ENCODE data around the gene OAF. TPM values are rescaled to one million over a fixed set of nuclear protein-coding genes. Genes with fewer than 3 reads are reported as not detected.
"Not testable (repeated sequence)": the region's sequence is repeated elsewhere in the genome, so short reads cannot be mapped to it uniquely, and the experiment has no call there.

Gene OAF
- total RNA-seq, 1 experiment from 2014 or later: 11.6 TPM

DNA sequence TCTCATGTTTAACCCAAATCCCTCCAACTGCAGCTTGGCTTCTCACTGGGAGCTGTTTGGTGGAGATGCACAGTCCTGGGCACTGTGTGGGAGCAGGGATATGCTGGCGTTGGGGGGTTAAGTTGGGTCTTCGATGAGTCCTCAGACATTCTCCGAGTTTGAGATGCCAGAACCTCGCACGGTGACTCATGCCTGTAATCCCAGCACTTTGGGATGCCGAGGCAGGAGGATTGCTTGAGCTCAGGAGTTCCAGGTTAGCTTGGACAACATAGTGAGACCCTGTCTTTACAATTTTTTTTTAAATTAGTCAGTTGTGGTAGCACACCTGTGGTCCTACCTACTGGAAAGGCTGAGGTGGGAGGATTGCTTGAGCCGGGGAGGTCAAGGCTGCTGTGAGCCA lies 49.8 kb downstream of the OAF start:
- Histone ChIP-seq H3K27me3 (ENCODE audit: control insufficient read depth, insufficient read depth, low read length) (peaks cover 10% of the 10 kb centered on the region), H3K36me3 (replicated peaks; ENCODE audit: control insufficient read depth, insufficient read depth, low read length) (no peaks in the 10 kb centered on the region), H3K4me3 (ENCODE audit: insufficient read depth, low read depth, low read length) (no peak overlapping the region)
- no peak for DNase-seq

DNA sequence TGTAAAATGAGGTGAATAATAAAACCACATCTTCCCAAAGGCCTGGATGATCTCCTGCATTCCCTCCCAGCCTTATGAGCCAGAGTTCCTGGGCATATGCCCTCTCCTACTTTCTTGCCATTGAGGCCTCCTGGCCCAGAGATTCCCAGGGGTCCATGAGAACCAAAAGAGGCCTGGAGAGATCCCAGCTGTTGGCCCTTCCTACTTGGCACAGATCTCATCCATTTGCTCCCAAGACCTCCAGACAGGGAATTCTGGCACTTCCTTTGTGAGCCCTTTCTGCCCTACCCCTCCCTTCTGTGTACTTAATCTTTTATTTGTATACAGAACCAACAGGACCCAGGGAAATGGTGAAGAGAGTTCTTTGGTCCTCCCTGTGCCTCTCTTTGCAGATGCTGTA lies 50.5 kb downstream of the OAF start:
- DNase-seq: no peak
- H3K4me3 ChIP-seq (ENCODE audit: insufficient read depth, low read depth, low read length): no peak overlapping the region
- peaks cover 4% of the 10 kb centered on the region for H3K27me3 ChIP-seq (ENCODE audit: control insufficient read depth, insufficient read depth, low read length)

DNA sequence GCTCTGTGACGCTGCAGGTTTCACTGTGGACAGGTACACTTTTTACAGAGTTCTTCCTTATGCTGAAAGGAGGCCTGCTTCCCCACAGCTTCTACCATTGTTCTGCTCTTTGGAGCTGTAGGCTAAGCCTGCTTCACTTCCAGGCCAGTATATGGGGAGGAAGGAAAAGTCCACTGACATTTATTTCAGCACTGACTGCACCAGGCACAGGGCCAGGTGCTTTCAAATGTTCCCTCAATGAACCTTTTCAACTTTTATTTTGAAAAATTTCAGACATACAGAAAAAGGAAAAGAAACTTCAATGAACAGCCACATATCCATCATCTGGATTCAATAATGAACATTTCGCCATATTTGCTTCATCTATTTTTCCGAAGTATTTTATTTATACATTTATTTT lies 51.1 kb downstream of the OAF start:
- no peaks in the 10 kb centered on the region for H3K36me3 ChIP-seq (replicated peaks; ENCODE audit: control insufficient read depth, insufficient read depth, low read length)
- peaks cover 2% of the 10 kb centered on the region for H3K27me3 ChIP-seq (ENCODE audit: control insufficient read depth, insufficient read depth, low read length)
- H3K4me3 ChIP-seq (ENCODE audit: insufficient read depth, low read depth, low read length): no peak overlapping the region
- DNase-seq: no peak

More for the DNA sequence above, 50.5 kb downstream of the OAF start:
- H3K36me3 ChIP-seq (replicated peaks; ENCODE audit: control insufficient read depth, insufficient read depth, low read length): no peaks in the 10 kb centered on the region

DNA sequence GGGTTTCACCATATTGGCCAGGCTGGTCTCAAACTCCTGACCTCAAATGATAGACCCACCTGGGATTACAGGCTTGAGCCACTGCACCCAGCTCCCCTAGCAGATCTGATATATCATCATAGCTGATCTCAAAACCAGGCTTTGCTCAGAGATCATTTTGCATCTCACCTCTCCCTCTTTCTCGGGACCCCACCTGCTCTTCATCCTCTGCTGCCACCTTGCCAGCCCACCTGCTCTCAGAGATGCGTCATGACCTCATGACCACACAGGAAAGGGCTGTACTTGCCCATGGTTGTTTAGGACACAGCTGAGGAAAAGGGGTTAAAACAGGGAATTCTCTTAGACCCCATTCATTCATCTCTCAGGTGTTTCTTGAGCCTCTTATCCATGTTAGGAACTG lies 56.5 kb downstream of the OAF start:
- DNase-seq: no peak

DNA sequence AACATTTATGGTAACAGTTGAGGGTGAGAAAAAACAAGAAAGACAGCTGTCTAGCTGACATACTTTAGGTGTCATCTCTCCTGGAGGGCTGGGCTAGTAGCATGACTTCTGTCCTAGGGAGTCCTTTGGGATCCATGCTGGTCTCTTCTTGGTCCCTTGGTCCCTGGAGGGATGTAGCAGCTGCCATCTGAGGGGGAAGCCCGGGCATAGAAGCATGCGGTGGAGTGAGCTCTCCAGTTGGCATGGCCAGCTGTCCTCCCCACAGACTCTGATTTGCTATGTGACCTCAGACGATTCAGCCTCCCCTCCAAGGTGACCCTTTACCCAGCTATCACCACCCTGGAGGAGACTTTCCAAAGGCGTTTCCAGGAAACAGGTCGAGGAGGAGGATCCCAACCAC lies 57.9 kb downstream of the OAF start:
- no peak for DNase-seq
- Histone ChIP-seq H3K36me3 (replicated peaks; ENCODE audit: control insufficient read depth, insufficient read depth, low read length) (no peaks in the 10 kb centered on the region), H3K4me3 (ENCODE audit: insufficient read depth, low read depth, low read length) (no peak overlapping the region), H3K27me3 (ENCODE audit: control insufficient read depth, insufficient read depth, low read length) (no peaks in the 10 kb centered on the region)

More for the DNA sequence above, 56.5 kb downstream of the OAF start:
- no peaks in the 10 kb centered on the region for H3K36me3 ChIP-seq (replicated peaks; ENCODE audit: control insufficient read depth, insufficient read depth, low read length)
- H3K27me3 ChIP-seq (ENCODE audit: control insufficient read depth, insufficient read depth, low read length): no peaks in the 10 kb centered on the region
- no peak overlapping the region for H3K4me3 ChIP-seq (ENCODE audit: insufficient read depth, low read depth, low read length)

DNA sequence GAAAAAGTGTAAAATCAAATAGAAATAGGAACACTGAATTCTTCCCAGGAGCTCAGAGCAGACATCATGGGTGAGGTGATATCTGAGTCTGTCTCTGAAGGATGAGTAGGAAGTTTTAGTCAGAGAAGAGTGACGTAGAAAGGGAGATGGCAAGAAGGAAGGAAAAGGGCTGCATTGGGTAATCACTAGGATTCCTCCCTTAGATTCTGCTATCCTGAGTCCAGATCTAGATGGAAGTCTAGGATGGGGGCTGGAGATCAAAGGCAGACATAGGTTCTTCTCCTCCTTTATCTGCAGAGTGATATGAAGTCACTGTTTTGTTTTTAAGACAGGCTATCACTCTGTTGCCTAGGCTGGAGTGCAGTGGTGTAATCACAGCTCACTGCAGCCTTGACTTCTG lies 59.6 kb downstream of the OAF start:
- no peaks in the 10 kb centered on the region for H3K36me3 ChIP-seq (replicated peaks; ENCODE audit: control insufficient read depth, insufficient read depth, low read length)
- H3K4me3 ChIP-seq (ENCODE audit: insufficient read depth, low read depth, low read length): no peak overlapping the region
- no peak for DNase-seq
- no peaks in the 10 kb centered on the region for H3K27me3 ChIP-seq (ENCODE audit: control insufficient read depth, insufficient read depth, low read length)

DNA sequence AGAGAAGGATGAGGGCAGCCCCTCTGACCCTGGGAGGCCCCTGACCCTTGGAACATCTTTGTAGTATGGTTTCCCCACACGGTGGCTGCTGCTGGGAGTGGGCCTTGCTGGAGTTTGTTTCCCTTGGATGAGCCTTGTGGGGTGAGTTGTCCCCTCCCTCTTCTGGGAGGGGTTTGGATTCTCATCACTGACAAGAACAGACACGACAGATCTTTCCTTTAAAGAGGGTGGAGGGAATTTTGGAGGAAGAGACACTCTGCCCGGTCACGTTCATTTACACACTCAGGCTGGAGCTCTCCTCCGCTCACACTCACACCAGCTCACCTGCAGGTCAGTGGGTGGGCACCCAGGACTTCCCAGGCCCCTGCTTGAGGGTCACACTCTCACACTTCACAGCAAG lies 60.8 kb downstream of the OAF start:
- no peak overlapping the region for H3K4me3 ChIP-seq (ENCODE audit: insufficient read depth, low read depth, low read length)

DNA sequence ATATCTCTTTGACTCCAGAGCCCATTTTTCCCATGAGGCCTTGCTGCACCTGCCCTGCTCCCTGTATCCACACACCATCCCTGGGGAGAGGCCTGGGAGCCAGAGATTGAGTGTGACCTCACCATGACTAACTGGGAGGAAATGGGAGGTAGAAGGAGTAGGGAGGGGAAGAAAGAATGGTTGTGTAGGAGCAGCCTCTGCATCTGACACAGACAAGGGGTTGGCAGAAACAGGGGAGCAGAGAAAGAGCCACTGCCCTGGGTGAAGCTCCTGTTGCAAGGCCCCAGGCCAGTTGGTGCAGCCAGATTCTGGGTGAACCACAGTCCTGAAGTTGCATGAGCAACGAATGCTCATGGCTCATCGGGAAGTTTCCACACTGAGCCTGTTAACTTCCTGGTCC lies 61.5 kb downstream of the OAF start:
- Histone ChIP-seq H3K27me3 (ENCODE audit: control insufficient read depth, insufficient read depth, low read length) (no peaks in the 10 kb centered on the region), H3K36me3 (replicated peaks; ENCODE audit: control insufficient read depth, insufficient read depth, low read length) (no peaks in the 10 kb centered on the region), H3K4me3 (ENCODE audit: insufficient read depth, low read depth, low read length) (no peak overlapping the region)
- no peak for DNase-seq

More for the DNA sequence above, 60.8 kb downstream of the OAF start:
- H3K27me3 ChIP-seq (ENCODE audit: control insufficient read depth, insufficient read depth, low read length): no peaks in the 10 kb centered on the region
- no peak for DNase-seq
- H3K36me3 ChIP-seq (replicated peaks; ENCODE audit: control insufficient read depth, insufficient read depth, low read length): no peaks in the 10 kb centered on the region

DNA sequence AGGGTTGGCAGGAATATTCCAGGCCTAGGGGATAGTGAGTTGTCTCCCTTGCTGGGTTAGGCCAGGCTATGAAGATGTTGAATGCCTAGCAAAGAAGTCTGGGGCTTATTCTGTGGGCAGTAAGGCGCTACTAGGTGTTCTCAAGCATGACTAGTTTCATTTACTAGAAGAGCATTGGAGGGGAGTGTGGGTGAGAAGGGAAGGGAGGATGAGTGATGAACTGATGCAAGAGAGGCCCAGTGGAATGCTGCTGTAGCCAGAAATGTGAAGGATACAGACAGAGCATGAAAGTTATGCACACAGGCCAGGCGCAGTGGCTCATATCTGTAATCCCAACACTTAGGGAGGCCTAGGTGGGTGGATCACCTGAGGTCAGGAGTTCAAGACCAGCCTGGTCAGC lies 62.6 kb downstream of the OAF start:
- no peaks in the 10 kb centered on the region for H3K27me3 ChIP-seq (ENCODE audit: control insufficient read depth, insufficient read depth, low read length)
- no peak for DNase-seq
- H3K36me3 ChIP-seq (replicated peaks; ENCODE audit: control insufficient read depth, insufficient read depth, low read length): no peaks in the 10 kb centered on the region
- no peak overlapping the region for H3K4me3 ChIP-seq (ENCODE audit: insufficient read depth, low read depth, low read length)

DNA sequence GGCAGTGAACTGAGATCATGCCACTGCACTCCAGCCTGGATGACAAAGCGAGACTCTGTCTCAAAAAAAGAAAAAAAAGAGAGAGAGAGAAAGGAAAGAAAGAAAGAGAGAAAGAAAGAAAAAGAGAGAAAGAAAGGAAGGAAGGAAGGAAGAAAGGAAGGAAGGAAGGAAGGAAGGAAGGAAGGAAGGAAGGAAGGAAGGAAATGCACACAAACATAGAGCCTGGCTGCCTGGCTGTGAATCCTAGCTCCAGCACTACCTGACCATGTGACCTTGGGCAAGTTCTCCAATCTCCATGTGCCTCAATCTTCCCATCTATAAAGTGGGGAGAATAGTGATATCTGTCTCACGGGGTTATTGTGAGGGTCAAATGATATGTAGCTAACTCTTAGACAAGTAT lies 63.1 kb downstream of the OAF start:
- DNase-seq; H3K27me3 ChIP-seq (ENCODE audit: control insufficient read depth, insufficient read depth, low read length); H3K36me3 ChIP-seq (replicated peaks; ENCODE audit: control insufficient read depth, insufficient read depth, low read length); H3K4me3 ChIP-seq (ENCODE audit: insufficient read depth, low read depth, low read length): not testable (repeated sequence)

DNA sequence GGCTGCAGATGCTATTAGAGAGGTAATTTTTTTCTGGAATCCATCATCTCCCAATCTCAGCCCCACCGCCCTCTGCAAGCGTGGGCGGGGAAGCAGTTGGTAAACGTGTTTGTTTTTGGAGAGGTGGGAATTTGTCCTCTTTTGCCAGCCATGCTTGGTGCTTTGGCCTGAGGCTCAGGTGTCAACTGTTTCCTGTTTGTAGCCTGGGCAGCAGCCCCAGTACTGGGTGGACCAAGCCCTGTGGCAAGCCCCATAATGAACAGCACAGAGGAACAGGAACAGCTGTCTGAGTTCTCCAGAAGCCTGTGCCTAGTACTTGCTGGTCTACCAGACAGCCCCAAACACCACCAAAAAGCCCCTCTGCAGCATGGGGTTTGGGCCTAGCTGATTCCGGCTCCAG lies 68.7 kb downstream of the OAF start:
- no peak for DNase-seq
- no peaks in the 10 kb centered on the region for H3K27me3 ChIP-seq (ENCODE audit: control insufficient read depth, insufficient read depth, low read length)
- H3K4me3 ChIP-seq (ENCODE audit: insufficient read depth, low read depth, low read length): no peak overlapping the region
- no peaks in the 10 kb centered on the region for H3K36me3 ChIP-seq (replicated peaks; ENCODE audit: control insufficient read depth, insufficient read depth, low read length)

Other genes with a start within 250 kb of the OAF start
- 0.17 TPM in 1 of 2 replicates, not detected in the other for gene TRIM29, start 72.9 kb upstream of the OAF start, total RNA-seq (2014; rRNA removed; shearing (Covaris generic))
- gene POU2F3, start 29.1 kb downstream of the OAF start, total RNA-seq (2014; rRNA removed; shearing (Covaris generic)): 0.81 TPM in 1 of 2 replicates, not detected in the other
- gene TLCD5, start 114.3 kb downstream of the OAF start, total RNA-seq (2014; rRNA removed; shearing (Covaris generic)): 14.3 and 17.7 TPM in 2 replicates
- 19.2 and 27.6 TPM in 2 replicates for gene ARHGEF12, start 125.4 kb downstream of the OAF start, total RNA-seq (2014; rRNA removed; shearing (Covaris generic))

All from H7 (cell line).